ENCODE data around the gene SPG11. TPM values are rescaled to one million over a fixed set of nuclear protein-coding genes. Genes with fewer than 3 reads are reported as not detected.

SPG11 gene
- total RNA-seq, 1 donor from 2014 or later, result 161 TPM

DNA sequence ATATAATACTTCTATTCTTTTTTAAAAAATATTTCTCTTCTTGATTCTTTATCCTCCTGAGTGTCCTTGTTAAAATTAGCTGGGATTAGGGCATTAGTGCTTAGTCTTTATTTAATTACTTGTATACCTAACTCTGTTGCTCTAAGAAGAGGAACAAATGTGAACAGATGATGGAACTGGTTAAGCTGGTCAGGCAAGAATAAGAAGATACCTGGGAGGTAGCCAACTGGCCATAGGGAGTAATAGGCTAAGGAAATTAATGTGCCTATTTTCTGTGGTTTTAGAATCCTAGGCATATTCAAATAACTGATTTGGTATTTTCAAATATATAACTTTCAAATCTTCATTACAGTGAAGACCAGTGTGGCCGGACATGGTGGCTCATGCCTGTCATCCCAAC, 72.1 kb downstream of the SPG11 start:
- Mint-ChIP-seq H3K4me3 (no peak overlapping the region), H3K4me1 (peaks cover 11% of the 10 kb centered on the region), H3K27me3 (no peaks in the 10 kb centered on the region), H3K36me3 (ENCODE audit: low read depth) (peaks cover 79% of the 10 kb centered on the region), H3K27ac (no peak overlapping the region), H3K9me3 (no peaks in the 10 kb centered on the region)
- DNase-seq (no peak), ATAC-seq (ENCODE audit: low read depth) (no peak)
- ChIA-PET POLR2A (no interaction called here), CTCF (interaction anchor here (0.7 kb wide), 1 partner anchor 194 kb away, joined by 3 read pairs; no protein-coding TSS in a partner anchor)
- TF ChIP-seq, protein P1, sequence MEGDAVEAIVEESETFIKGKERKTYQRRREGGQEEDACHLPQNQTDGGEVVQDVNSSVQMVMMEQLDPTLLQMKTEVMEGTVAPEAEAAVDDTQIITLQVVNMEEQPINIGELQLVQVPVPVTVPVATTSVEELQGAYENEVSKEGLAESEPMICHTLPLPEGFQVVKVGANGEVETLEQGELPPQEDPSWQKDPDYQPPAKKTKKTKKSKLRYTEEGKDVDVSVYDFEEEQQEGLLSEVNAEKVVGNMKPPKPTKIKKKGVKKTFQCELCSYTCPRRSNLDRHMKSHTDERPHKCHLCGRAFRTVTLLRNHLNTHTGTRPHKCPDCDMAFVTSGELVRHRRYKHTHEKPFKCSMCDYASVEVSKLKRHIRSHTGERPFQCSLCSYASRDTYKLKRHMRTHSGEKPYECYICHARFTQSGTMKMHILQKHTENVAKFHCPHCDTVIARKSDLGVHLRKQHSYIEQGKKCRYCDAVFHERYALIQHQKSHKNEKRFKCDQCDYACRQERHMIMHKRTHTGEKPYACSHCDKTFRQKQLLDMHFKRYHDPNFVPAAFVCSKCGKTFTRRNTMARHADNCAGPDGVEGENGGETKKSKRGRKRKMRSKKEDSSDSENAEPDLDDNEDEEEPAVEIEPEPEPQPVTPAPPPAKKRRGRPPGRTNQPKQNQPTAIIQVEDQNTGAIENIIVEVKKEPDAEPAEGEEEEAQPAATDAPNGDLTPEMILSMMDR (IDR thresholded peaks at IDR 0.05), result no peak
- intact Hi-C loops (cut with micrococcal nuclease), result no loop called here

DNA sequence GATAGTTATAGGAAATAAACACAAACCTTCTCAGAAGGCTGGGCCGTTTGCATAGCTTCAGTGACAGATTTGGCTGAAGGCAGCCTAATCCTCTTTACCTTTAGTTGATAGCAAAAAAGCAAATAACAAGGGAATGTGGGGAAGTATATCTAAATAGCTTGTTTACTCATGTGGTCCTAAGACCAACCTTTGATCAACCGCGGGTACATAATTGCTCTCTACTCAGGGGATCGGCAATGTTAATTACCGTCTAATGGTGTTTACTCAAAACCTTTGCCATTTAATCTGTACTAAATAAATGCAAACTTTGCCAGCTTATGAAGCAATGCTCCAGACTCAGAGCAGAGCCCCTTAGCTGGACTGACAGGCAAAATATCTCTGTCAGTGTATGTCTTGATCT, 74.9 kb downstream of the SPG11 start:
- ATAC-seq (ENCODE audit: low read depth) (no peak), DNase-seq (no peak)
- TF ChIP-seq, protein P1 (IDR thresholded peaks at IDR 0.05), result no peak
- H3K4me3 Mint-ChIP-seq, result no peak overlapping the region
- ChIA-PET CTCF (interaction anchor here (1.0 to 3.7 kb wide), 2 partner anchors 10 to 150 kb away, joined by 3 to 22 read pairs; no protein-coding TSS in a partner anchor), POLR2A (interaction anchor here (0.5 to 1.2 kb wide), 2 partner anchors 75 to 117 kb away, joined by 3 to 4 read pairs; no protein-coding TSS in a partner anchor)
- peaks cover 5% of the 10 kb centered on the region for H3K4me1 Mint-ChIP-seq
- intact Hi-C loops (cut with micrococcal nuclease), result no loop called here
- H3K36me3 Mint-ChIP-seq (ENCODE audit: low read depth), result peaks cover 85% of the 10 kb centered on the region
- no peak overlapping the region for H3K27ac Mint-ChIP-seq
- H3K9me3 Mint-ChIP-seq, result no peaks in the 10 kb centered on the region
- H3K27me3 Mint-ChIP-seq, result no peaks in the 10 kb centered on the region

DNA sequence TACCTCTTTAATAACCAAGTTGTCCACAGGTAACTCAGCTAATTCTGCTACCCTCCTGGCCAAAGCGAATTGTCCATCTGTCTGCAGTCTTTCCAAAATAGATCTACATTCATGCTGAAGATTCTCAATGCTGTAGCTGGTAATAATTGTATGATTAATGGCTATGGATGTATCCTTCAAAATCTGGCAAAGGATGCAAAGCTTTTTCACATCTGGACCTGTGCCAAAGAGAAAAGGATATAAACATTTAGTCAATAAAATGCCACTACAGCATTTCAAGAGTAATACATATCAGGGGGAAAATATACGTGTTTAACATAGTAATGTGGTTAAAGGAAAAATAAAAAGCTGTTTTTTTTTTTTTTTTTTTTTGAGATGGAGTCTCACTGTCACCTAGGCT, 77.8 kb downstream of the SPG11 start:
- ATAC-seq (ENCODE audit: low read depth), result no peak
- Mint-ChIP-seq H3K9me3 (no peaks in the 10 kb centered on the region), H3K4me1 (peaks cover 2% of the 10 kb centered on the region), H3K4me3 (no peak overlapping the region), H3K36me3 (ENCODE audit: low read depth) (peaks cover 80% of the 10 kb centered on the region), H3K27ac (no peak overlapping the region), H3K27me3 (no peaks in the 10 kb centered on the region)
- ChIA-PET POLR2A (interaction anchor here (0.6 to 0.8 kb wide), 4 partner anchors 78 to 814 kb away, joined by 3 to 10 read pairs (median 3); partner anchors contain the start of genes B2M and SPG11), CTCF (interaction anchor here (1.1 to 3.5 kb wide), 2 partner anchors 10 to 78 kb away, joined by 4 to 10 read pairs; partner anchors contain the start of gene SPG11)
- TF ChIP-seq, protein P1 (IDR thresholded peaks at IDR 0.05), result no peak
- intact Hi-C loops (cut with micrococcal nuclease), result no loop called here
- DNase-seq, result no peak

DNA sequence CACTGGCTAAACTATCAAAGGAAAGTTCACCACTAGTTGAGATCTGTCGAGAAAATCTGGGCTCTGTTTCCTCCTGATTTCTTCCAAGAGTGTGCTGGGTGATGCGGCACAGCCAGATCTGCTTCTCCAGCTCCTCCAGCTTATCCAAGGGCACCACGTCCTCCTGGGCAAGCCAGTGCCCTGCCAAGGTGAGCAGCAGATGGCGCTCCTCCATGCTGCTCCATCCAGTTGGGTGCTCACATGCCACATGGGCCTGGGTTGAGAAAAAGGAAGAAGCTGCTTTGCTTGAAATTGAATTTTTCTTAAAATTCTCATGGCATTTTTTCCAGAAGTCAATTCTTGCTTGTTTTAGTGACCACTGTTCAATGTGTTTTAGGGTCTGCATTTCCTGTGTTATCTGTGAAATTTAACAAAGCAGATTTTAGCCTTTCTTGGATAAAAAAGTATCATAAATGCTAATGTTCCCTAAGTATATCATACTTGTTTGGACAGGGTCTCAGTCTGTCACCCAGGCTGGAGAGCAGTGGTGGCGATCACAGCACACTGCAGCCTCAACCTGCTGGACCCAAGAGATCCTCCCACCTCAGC, 79.2 kb downstream of the SPG11 start:
- intact Hi-C loops (cut with micrococcal nuclease), result loop anchor here (5.0 kb wide), 2 partner anchors 338 to 453 kb away; no protein-coding TSS in a partner anchor
- ATAC-seq (ENCODE audit: low read depth), result peak; percentile 82
- peaks cover 2% of the 10 kb centered on the region for H3K4me1 Mint-ChIP-seq
- TF ChIP-seq, protein P1 (IDR thresholded peaks at IDR 0.05), result no peak
- ChIA-PET CTCF (interaction anchor here (0.6 to 3.5 kb wide), 8 partner anchors 9 to 153 kb away, joined by 3 to 37 read pairs (median 4); partner anchors contain the start of genes SPG11 and TRIM69), POLR2A (interaction anchor here (0.6 to 1.9 kb wide), 7 partner anchors 34 to 817 kb away, joined by 3 to 8 read pairs (median 5); partner anchors contain the start of genes B2M, PATL2, SPG11 and TRIM69)
- DNase-seq, result peak; percentile 31
- no peak overlapping the region for H3K4me3 Mint-ChIP-seq
- no peaks in the 10 kb centered on the region for H3K9me3 Mint-ChIP-seq
- no peak overlapping the region for H3K27ac Mint-ChIP-seq
- no peaks in the 10 kb centered on the region for H3K27me3 Mint-ChIP-seq
- peaks cover 75% of the 10 kb centered on the region for H3K36me3 Mint-ChIP-seq (ENCODE audit: low read depth)

DNA sequence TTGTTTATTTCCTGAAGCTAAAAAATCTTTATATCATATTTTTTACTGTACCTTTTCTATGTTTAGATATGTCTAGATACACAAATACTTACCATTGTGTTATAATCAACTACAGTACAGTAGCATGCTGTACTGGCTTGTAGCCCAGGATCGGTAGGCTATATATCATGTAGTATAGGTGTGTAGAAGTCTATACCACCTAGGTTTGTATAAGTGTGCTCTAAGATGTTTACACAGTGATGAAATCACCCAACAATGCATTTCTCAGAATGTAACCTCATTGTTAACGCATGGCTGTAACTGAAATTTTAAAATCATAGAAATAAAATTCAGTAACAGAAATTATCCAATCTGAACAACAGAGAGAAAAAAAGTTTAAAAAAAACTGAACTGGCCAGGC, 83.4 kb downstream of the SPG11 start:
- TF ChIP-seq, protein P1 (IDR thresholded peaks at IDR 0.05), result no peak
- ATAC-seq (ENCODE audit: low read depth) (no peak), DNase-seq (no peak)
- CTCF ChIA-PET, result interaction anchor here (1.5 to 5.3 kb wide), 3 partner anchors 9 to 157 kb away, joined by 3 to 42 read pairs (median 22); partner anchors contain the start of gene TRIM69
- intact Hi-C loops (cut with micrococcal nuclease), result loop anchor here (5.0 kb wide), 2 partner anchors 342 to 457 kb away; no protein-coding TSS in a partner anchor
- POLR2A ChIA-PET, result interaction anchor here (0.6 to 1.0 kb wide), 3 partner anchors 9 to 621 kb away, joined by 3 to 4 read pairs (median 3); no protein-coding TSS in a partner anchor
- no peak overlapping the region for H3K4me3 Mint-ChIP-seq
- H3K36me3 Mint-ChIP-seq (ENCODE audit: low read depth), result peaks cover 52% of the 10 kb centered on the region
- H3K9me3 Mint-ChIP-seq, result no peaks in the 10 kb centered on the region
- no peaks in the 10 kb centered on the region for H3K27me3 Mint-ChIP-seq
- no peak overlapping the region for H3K27ac Mint-ChIP-seq
- peaks cover 8% of the 10 kb centered on the region for H3K4me1 Mint-ChIP-seq
